GM23338 (cell line): ENCODE data around the gene AHR. TPM values are rescaled to one million over a fixed set of nuclear protein-coding genes. Genes with fewer than 3 reads are reported as not detected.

Experiments used
- ATAC-seq: fragments of 200-7000 bp; cut with Tn5 transposase; 3 replicates; pipeline ENCODE4 v1.9.1; 2020
- DNase-seq: peaks from one replicate; pipeline ENCODE4 v3.0.0-alpha.2; 2015; ENCODE audit warnings: low spot score
- H2AFZ ChIP-seq: fragments of 200-600 bp; sonication (generic); 2 replicates; pipeline ENCODE4 v1.8.0; 2016; ENCODE audit warnings: antibody characterized with exemption, mild to moderate bottlenecking, moderate library complexity
- H3F3A ChIP-seq: fragments of 200-600 bp; sonication (generic); replicated peaks from 2 replicates; pipeline ENCODE4 v1.8.0; 2017; ENCODE audit warnings: antibody characterized with exemption, mixed run types, low read depth
- H3K27ac ChIP-seq: fragments of 200-600 bp; sonication (generic); 2 replicates; pipeline ENCODE4 v1.6.1; 2016; ENCODE audit warnings: low read depth
- H3K27me3 ChIP-seq: fragments of 200-600 bp; sonication (generic); 2 replicates; pipeline ENCODE4 v1.8.0; 2016; ENCODE audit warnings: mild to moderate bottlenecking, mixed run types, moderate library complexity; ENCODE audit not compliant: insufficient read depth
- H3K36me3 ChIP-seq: fragments of 200-600 bp; sonication (generic); 2 replicates; pipeline ENCODE4 v1.8.0; 2016; ENCODE audit warnings: mild to moderate bottlenecking; ENCODE audit not compliant: insufficient read depth
- H3K4me1 ChIP-seq: fragments of 200-600 bp; sonication (generic); 2 replicates; pipeline ENCODE4 v1.8.0; 2016; ENCODE audit warnings: mild to moderate bottlenecking, moderate library complexity; ENCODE audit not compliant: insufficient read depth
- H3K4me2 ChIP-seq: fragments of 200-600 bp; sonication (generic); 2 replicates; pipeline ENCODE4 v1.7.1; 2017; ENCODE audit warnings: mixed run types
- H3K4me3 ChIP-seq: fragments of 200-600 bp; sonication (generic); 2 replicates; pipeline ENCODE4 v1.6.1; 2016; ENCODE audit warnings: mixed run types
- H3K79me2 ChIP-seq: fragments of 200-600 bp; sonication (generic); replicated peaks from 2 replicates; pipeline ENCODE4 v1.8.0; 2017; ENCODE audit warnings: mild to moderate bottlenecking; ENCODE audit not compliant: insufficient read depth
- H3K9me2 ChIP-seq: fragments of 200-600 bp; sonication (generic); 2 replicates; pipeline ENCODE4 v1.8.0; 2017; ENCODE audit not compliant: insufficient read depth
- H4K20me1 ChIP-seq: fragments of 200-600 bp; sonication (generic); replicated peaks from 2 replicates; pipeline ENCODE4 v1.8.0; 2017; ENCODE audit warnings: mild to moderate bottlenecking; ENCODE audit not compliant: insufficient read depth
- H3K27ac Mint-ChIP-seq: 2 replicates; pipeline ENCODE4 v1.8.0; 2020; ENCODE audit warnings: inconsistent platforms, mild to moderate bottlenecking, moderate library complexity, mixed read lengths
- H3K27me3 Mint-ChIP-seq: 3 replicates; pipeline ENCODE4 v1.8.0; 2022; ENCODE audit warnings: low read depth, mild to moderate bottlenecking, moderate library complexity, mixed read lengths, inconsistent platforms; ENCODE audit not compliant: insufficient read depth, poor library complexity
- H3K36me3 Mint-ChIP-seq: 3 replicates; pipeline ENCODE4 v1.8.0; 2021; ENCODE audit warnings: low read depth, mild to moderate bottlenecking, inconsistent platforms, moderate library complexity, mixed read lengths
- H3K4me1 Mint-ChIP-seq: 3 replicates; pipeline ENCODE4 v1.8.0; 2020; ENCODE audit warnings: mild to moderate bottlenecking, inconsistent platforms, mixed read lengths
- H3K4me3 Mint-ChIP-seq: 3 replicates; pipeline ENCODE4 v1.8.0; 2021; ENCODE audit warnings: moderate library complexity, mild to moderate bottlenecking, inconsistent platforms, mixed read lengths
- H3K9me3 Mint-ChIP-seq: 3 replicates; pipeline ENCODE4 v1.8.0; 2020; ENCODE audit warnings: moderate library complexity, mild to moderate bottlenecking, inconsistent platforms, mixed read lengths
- CREB1 ChIP-seq: fragments of 250-450 bp; sonication (Bioruptor Pico); IDR thresholded peaks from 2 replicates; pipeline ENCODE4 v1.5.0; 2020; ENCODE audit warnings: low read depth, mild to moderate bottlenecking, moderate library complexity
- EZH2 ChIP-seq: fragments of 200-600 bp; sonication (generic); IDR thresholded peaks from one replicate; pipeline ENCODE4 v1.8.0; 2017; ENCODE audit warnings: antibody characterized with exemption, mild to moderate bottlenecking, low read depth; ENCODE audit not compliant: unreplicated experiment
- EZH2phosphoT487 ChIP-seq: fragments of 200-600 bp; sonication (generic); IDR thresholded peaks from one replicate; pipeline ENCODE4 v1.8.1; 2018; ENCODE audit warnings: antibody characterized with exemption; ENCODE audit not compliant: unreplicated experiment
- JUNB ChIP-seq: IDR thresholded peaks from one replicate; pipeline ENCODE4 v1.6.1; 2016; ENCODE audit warnings: antibody characterized with exemption; ENCODE audit not compliant: unreplicated experiment
- NANOG ChIP-seq: IDR thresholded peaks from 2 replicates; pipeline ENCODE4 v1.6.1; 2016; ENCODE audit warnings: antibody characterized with exemption, borderline replicate concordance
- POLR2AphosphoS5 ChIP-seq: IDR thresholded peaks from 2 replicates; pipeline ENCODE4 v1.6.1; 2016; ENCODE audit warnings: antibody characterized with exemption, low read depth
- STAT1 ChIP-seq: IDR thresholded peaks from one replicate; pipeline ENCODE4 v1.6.1; 2016; ENCODE audit warnings: antibody characterized with exemption; ENCODE audit not compliant: unreplicated experiment
- ZNF114 ChIP-seq: fragments of 250-450 bp; sonication (Bioruptor Pico); IDR thresholded peaks from 2 replicates; pipeline ENCODE4 v1.5.0; 2020; ENCODE audit warnings: mild to moderate bottlenecking, moderate library complexity
- ZNF331 ChIP-seq: fragments of 250-450 bp; sonication (Bioruptor Pico); IDR thresholded peaks from 2 replicates; pipeline ENCODE4 v1.5.0; 2020; ENCODE audit warnings: low read depth, mild to moderate bottlenecking, moderate library complexity
- polyA plus RNA-seq: library from polyadenylated mRNA; unstranded; fragments of >200 nt; fragmentation: Nextera tagmentation; extraction: Ambion mirVana; gene quantifications from 2 replicates; pipeline ENCODE4 v1.2.1, GENCODE V29; 2016
- total RNA-seq: library from RNA; depleted of rRNA; stranded (reverse); fragments of >200 nt; shearing (Covaris generic); gene quantifications from 2 replicates; pipeline ENCODE4 v1.2.3, GENCODE V29; 2014
- TF ChIP-seq, protein P1 (sequence below): IDR thresholded peaks from one replicate; pipeline ENCODE4 v1.6.1; 2018; ENCODE audit warnings: antibody characterized with exemption; ENCODE audit not compliant: unreplicated experiment
- TF ChIP-seq, protein P2 (sequence below), 2 experiments: fragments of 200-600 bp in 1 of 2; sonication (generic) in 1 of 2; conservative IDR thresholded peaks; 2 replicates each; pipeline versions ENCODE4 v1.5.1 to v1.6.1; 2016 to 2017; ENCODE audit warnings: antibody characterized with exemption in 2 of 2, low read depth in 2 of 2, mild to moderate bottlenecking in 2 of 2, moderate library complexity in 1 of 2
- TF ChIP-seq, protein P3 (sequence below): IDR thresholded peaks from 2 replicates; pipeline ENCODE4 v1.6.1; 2016; ENCODE audit warnings: antibody characterized with exemption
- TF ChIP-seq, protein P4 (sequence below): fragments of 250-450 bp; sonication (Bioruptor Pico); IDR thresholded peaks from 2 replicates; pipeline ENCODE4 v1.5.0; 2020; ENCODE audit warnings: mild to moderate bottlenecking, moderate library complexity

The AHR gene
- total and polyA plus RNA-seq, 2 experiments from 2014 or later, result 3.4 to 14.9 TPM

DNA sequence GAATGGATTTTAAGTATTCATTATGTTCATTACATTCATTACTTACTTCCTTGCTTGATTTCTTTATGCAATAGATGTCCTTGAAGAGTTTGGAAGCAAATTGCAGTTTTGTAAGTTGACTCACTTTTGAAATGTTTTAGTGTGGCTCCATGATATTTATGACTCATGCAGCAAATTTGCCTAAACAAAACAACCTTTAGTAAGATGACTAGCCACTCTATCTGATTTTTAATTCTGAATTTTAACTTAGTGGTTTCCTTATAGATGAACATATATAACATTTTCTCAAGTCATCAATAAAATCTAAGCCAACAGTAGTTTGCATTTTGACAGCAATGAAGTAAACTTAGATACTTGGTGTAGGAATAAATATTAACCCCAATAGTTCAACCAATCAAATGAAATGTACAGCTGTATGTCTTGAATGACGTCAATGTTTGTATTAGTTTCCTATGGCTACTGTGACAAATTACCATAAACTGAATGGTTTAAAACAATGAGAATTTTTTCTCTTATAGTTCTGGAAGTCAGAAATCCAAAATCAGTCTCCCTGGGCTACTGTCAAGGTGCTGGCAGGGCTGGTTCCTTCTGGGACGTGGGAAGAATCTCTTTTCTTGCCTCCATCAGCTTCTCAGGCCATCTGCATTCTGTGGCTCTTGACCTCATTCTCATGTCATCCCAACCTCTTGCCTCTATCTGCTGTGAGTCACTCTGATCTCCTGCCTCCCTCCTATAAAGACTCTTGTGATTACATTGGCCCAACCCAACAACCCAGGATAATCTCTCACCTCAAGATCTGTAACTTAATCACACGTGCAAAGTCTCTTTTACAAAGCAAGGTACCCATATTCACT, 73.4 kb downstream of the AHR start:
- H3K4me2 ChIP-seq, result no peak overlapping the region
- no peaks in the 10 kb centered on the region for H3K36me3 Mint-ChIP-seq

More for the DNA sequence above, 73.4 kb downstream of the AHR start:
- Histone ChIP-seq H3F3A (no peaks in the 10 kb centered on the region), H3K79me2 (no peaks in the 10 kb centered on the region), H4K20me1 (no peaks in the 10 kb centered on the region), H3K9me2 (no peaks in the 10 kb centered on the region), H3K27ac (no peak overlapping the region), H3K4me3 (no peak overlapping the region), H3K36me3 (no peaks in the 10 kb centered on the region), H3K4me1 (no peaks in the 10 kb centered on the region), H2AFZ (no peak overlapping the region), H3K27me3 (no peaks in the 10 kb centered on the region)
- DNase-seq (no peak), ATAC-seq (no peak)
- H3K4me3 Mint-ChIP-seq, result no peak overlapping the region
- H3K27me3 Mint-ChIP-seq, result peaks cover 2% of the 10 kb centered on the region
- TF ChIP-seq ZNF114, result no peak
- TF ChIP-seq JUNB, result no peak
- no peak for TF ChIP-seq EZH2phosphoT487
- TF ChIP-seq ZNF331 (CRISPR knock-in tag), result no peak
- TF ChIP-seq, protein P1, sequence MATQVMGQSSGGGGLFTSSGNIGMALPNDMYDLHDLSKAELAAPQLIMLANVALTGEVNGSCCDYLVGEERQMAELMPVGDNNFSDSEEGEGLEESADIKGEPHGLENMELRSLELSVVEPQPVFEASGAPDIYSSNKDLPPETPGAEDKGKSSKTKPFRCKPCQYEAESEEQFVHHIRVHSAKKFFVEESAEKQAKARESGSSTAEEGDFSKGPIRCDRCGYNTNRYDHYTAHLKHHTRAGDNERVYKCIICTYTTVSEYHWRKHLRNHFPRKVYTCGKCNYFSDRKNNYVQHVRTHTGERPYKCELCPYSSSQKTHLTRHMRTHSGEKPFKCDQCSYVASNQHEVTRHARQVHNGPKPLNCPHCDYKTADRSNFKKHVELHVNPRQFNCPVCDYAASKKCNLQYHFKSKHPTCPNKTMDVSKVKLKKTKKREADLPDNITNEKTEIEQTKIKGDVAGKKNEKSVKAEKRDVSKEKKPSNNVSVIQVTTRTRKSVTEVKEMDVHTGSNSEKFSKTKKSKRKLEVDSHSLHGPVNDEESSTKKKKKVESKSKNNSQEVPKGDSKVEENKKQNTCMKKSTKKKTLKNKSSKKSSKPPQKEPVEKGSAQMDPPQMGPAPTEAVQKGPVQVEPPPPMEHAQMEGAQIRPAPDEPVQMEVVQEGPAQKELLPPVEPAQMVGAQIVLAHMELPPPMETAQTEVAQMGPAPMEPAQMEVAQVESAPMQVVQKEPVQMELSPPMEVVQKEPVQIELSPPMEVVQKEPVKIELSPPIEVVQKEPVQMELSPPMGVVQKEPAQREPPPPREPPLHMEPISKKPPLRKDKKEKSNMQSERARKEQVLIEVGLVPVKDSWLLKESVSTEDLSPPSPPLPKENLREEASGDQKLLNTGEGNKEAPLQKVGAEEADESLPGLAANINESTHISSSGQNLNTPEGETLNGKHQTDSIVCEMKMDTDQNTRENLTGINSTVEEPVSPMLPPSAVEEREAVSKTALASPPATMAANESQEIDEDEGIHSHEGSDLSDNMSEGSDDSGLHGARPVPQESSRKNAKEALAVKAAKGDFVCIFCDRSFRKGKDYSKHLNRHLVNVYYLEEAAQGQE, result no peak
- TF ChIP-seq, protein P2, sequence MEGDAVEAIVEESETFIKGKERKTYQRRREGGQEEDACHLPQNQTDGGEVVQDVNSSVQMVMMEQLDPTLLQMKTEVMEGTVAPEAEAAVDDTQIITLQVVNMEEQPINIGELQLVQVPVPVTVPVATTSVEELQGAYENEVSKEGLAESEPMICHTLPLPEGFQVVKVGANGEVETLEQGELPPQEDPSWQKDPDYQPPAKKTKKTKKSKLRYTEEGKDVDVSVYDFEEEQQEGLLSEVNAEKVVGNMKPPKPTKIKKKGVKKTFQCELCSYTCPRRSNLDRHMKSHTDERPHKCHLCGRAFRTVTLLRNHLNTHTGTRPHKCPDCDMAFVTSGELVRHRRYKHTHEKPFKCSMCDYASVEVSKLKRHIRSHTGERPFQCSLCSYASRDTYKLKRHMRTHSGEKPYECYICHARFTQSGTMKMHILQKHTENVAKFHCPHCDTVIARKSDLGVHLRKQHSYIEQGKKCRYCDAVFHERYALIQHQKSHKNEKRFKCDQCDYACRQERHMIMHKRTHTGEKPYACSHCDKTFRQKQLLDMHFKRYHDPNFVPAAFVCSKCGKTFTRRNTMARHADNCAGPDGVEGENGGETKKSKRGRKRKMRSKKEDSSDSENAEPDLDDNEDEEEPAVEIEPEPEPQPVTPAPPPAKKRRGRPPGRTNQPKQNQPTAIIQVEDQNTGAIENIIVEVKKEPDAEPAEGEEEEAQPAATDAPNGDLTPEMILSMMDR (conservative IDR thresholded peaks at IDR 0.05; ENCODE audit: low read depth in 2 of 2), result no peak
- TF ChIP-seq CREB1 (CRISPR knock-in tag), result no peak
- no peak for TF ChIP-seq POLR2AphosphoS5
- no peak for TF ChIP-seq NANOG
- TF ChIP-seq, protein P3, sequence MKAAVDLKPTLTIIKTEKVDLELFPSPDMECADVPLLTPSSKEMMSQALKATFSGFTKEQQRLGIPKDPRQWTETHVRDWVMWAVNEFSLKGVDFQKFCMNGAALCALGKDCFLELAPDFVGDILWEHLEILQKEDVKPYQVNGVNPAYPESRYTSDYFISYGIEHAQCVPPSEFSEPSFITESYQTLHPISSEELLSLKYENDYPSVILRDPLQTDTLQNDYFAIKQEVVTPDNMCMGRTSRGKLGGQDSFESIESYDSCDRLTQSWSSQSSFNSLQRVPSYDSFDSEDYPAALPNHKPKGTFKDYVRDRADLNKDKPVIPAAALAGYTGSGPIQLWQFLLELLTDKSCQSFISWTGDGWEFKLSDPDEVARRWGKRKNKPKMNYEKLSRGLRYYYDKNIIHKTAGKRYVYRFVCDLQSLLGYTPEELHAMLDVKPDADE, result no peak
- TF ChIP-seq, protein P4, sequence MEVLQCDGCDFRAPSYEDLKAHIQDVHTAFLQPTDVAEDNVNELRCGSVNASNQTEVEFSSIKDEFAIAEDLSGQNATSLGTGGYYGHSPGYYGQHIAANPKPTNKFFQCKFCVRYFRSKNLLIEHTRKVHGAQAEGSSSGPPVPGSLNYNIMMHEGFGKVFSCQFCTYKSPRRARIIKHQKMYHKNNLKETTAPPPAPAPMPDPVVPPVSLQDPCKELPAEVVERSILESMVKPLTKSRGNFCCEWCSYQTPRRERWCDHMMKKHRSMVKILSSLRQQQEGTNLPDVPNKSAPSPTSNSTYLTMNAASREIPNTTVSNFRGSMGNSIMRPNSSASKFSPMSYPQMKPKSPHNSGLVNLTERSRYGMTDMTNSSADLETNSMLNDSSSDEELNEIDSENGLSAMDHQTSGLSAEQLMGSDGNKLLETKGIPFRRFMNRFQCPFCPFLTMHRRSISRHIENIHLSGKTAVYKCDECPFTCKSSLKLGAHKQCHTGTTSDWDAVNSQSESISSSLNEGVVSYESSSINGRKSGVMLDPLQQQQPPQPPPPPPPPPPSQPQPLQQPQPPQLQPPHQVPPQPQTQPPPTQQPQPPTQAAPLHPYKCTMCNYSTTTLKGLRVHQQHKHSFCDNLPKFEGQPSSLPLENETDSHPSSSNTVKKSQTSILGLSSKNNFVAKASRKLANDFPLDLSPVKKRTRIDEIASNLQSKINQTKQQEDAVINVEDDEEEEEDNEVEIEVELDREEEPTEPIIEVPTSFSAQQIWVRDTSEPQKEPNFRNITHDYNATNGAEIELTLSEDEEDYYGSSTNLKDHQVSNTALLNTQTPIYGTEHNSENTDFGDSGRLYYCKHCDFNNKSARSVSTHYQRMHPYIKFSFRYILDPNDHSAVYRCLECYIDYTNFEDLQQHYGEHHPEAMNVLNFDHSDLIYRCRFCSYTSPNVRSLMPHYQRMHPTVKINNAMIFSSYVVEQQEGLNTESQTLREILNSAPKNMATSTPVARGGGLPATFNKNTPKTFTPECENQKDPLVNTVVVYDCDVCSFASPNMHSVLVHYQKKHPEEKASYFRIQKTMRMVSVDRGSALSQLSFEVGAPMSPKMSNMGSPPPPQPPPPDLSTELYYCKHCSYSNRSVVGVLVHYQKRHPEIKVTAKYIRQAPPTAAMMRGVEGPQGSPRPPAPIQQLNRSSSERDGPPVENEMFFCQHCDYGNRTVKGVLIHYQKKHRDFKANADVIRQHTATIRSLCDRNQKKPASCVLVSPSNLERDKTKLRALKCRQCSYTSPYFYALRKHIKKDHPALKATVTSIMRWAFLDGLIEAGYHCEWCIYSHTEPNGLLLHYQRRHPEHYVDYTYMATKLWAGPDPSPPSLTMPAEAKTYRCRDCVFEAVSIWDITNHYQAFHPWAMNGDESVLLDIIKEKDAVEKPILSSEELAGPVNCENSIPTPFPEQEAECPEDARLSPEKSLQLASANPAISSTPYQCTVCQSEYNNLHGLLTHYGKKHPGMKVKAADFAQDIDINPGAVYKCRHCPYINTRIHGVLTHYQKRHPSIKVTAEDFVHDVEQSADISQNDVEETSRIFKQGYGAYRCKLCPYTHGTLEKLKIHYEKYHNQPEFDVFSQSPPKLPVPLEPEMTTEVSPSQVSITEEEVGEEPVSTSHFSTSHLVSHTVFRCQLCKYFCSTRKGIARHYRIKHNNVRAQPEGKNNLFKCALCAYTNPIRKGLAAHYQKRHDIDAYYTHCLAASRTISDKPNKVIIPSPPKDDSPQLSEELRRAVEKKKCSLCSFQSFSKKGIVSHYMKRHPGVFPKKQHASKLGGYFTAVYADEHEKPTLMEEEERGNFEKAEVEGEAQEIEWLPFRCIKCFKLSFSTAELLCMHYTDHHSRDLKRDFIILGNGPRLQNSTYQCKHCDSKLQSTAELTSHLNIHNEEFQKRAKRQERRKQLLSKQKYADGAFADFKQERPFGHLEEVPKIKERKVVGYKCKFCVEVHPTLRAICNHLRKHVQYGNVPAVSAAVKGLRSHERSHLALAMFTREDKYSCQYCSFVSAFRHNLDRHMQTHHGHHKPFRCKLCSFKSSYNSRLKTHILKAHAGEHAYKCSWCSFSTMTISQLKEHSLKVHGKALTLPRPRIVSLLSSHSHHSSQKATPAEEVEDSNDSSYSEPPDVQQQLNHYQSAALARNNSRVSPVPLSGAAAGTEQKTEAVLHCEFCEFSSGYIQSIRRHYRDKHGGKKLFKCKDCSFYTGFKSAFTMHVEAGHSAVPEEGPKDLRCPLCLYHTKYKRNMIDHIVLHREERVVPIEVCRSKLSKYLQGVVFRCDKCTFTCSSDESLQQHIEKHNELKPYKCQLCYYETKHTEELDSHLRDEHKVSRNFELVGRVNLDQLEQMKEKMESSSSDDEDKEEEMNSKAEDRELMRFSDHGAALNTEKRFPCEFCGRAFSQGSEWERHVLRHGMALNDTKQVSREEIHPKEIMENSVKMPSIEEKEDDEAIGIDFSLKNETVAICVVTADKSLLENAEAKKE (CRISPR knock-in tag), result no peak
- no peak for TF ChIP-seq EZH2
- TF ChIP-seq STAT1, result no peak
- H3K27ac Mint-ChIP-seq, result no peak overlapping the region
- no peaks in the 10 kb centered on the region for H3K9me3 Mint-ChIP-seq
- no peaks in the 10 kb centered on the region for H3K4me1 Mint-ChIP-seq
